ENCODE data around the gene DOP1A. TPM values are rescaled to one million over a fixed set of nuclear protein-coding genes. Genes with fewer than 3 reads are reported as not detected.

Gene DOP1A
- total and polyA plus RNA-seq, 12 donors, result 2.5 to 26.8 (median 20.8) TPM

- 95 to 96% methylated on average over 5 of the region's 5 CpGs for WGBS, 2 donors
- Histone ChIP-seq H3K27ac (no peak overlapping the region), H3K4me1 (no peaks in the 10 kb centered on the region), H3K4me3 (no peak overlapping the region), H3K9me3 (no peaks in the 10 kb centered on the region), H3K27me3 (no peaks in the 10 kb centered on the region), H3K36me3 (peaks cover 0 to 100% (median 50%) of the 10 kb centered on the region in 9 donors)
- no peak for TF ChIP-seq CTCF (IDR thresholded peaks at IDR 0.05)
- ATAC-seq (no peak), DNase-seq (no peak)
- intact Hi-C loops (cut with DNase I), result no loop called here
These were observed 70.7 kb downstream of the DOP1A start for GRCh38 chr6:83138118-83138722.

DNA sequence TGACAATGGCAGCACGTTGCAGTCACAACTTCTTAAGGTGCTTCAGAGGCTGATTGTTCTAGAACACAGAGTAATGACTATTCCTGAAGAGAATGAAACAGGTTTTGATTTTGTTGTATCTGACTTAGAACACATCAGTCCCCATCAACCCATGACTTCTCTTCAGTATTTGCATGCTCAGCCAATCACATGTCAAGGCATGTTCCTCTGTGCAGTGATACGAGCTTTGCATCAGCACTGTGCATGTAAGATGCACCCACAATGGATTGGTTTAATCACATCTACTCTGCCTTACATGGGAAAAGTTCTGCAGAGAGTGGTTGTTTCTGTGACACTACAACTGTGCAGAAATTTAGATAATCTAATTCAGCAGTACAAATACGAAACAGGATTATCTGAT lies 71.3 kb downstream of the DOP1A start:
- Histone ChIP-seq H3K36me3 (peaks cover 0 to 100% (median 55%) of the 10 kb centered on the region in 9 donors), H3K27ac (no peak overlapping the region), H3K9me3 (no peaks in the 10 kb centered on the region), H3K4me1 (no peaks in the 10 kb centered on the region), H3K4me3 (no peak overlapping the region), H3K27me3 (no peaks in the 10 kb centered on the region)
- ATAC-seq, result no peak
- no peak for TF ChIP-seq CTCF (IDR thresholded peaks at IDR 0.05)
- intact Hi-C loops (cut with DNase I), result no loop called here
- WGBS, 2 donors, result 85% methylated on average over 3 of the region's 3 CpGs
- no peak for DNase-seq

DNA sequence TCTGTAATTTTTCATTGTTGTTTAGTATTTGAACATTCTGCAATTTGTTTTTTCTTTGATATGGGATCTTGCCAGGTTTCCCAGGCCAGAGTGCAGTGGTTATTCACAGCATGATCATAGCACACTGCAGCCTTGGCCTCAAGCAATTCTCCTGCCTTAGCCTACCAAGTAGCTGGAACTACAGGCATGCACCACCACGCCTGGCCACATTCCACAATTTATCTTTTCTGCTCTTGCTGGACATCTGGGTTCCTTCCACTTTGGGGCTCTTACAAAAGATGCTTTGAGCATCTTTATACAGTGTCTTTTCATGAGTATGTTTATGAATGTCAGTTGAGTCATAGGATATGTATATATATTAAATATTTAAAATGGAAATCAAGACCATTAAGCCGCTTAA lies 83.6 kb downstream of the DOP1A start:
- TF ChIP-seq CTCF (IDR thresholded peaks at IDR 0.05), result no peak
- intact Hi-C loops (cut with DNase I), result loop anchor here in 2 of 10 donors (10.0 kb wide), 2 partner anchors 936 to 946 kb away; no protein-coding TSS in a partner anchor
- DNase-seq (no peak), ATAC-seq (no peak)
- WGBS, 2 donors, result 92 to 94% methylated on average over 2 of the region's 2 CpGs
- Histone ChIP-seq H3K9me3 (no peaks in the 10 kb centered on the region), H3K4me3 (no peak overlapping the region), H3K27ac (no peak overlapping the region), H3K4me1 (peaks cover 0 to 10% (median 0%) of the 10 kb centered on the region in 9 donors), H3K36me3 (peaks cover 0 to 100% (median 38%) of the 10 kb centered on the region in 9 donors), H3K27me3 (no peaks in the 10 kb centered on the region)

DNA sequence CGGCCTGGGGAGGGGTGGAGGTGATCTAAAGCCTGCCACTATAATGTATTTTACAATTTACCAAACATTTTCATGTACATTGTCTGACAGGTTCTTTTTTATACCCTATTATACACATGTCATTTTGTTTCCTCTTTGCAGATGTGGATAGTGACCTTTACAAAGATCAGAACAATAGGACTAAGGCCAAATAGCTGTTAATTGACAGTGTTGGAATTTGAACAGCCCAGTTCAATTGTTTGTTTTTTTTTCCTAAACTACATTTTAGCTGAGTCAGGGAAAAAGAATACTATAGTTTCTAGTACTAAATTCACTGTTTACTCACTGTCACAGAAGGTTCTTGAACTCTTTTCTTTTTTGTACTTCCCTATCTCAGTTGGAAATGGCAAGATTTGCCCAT lies 85.4 kb downstream of the DOP1A start:
- 91 to 96% methylated on average over 1 of the region's 1 CpG for WGBS, 2 donors
- Histone ChIP-seq H3K4me3 (no peak overlapping the region), H3K27me3 (no peaks in the 10 kb centered on the region), H3K36me3 (peaks cover 0 to 100% (median 29%) of the 10 kb centered on the region in 9 donors), H3K9me3 (no peaks in the 10 kb centered on the region), H3K27ac (no peak overlapping the region), H3K4me1 (peaks cover 0 to 14% (median 0%) of the 10 kb centered on the region in 9 donors)
- DNase-seq, result no peak
- no peak for ATAC-seq
- TF ChIP-seq CTCF (IDR thresholded peaks at IDR 0.05), result no peak
- intact Hi-C loops (cut with DNase I), result loop anchor here in 2 of 10 donors (10.0 kb wide), 2 partner anchors 938 to 948 kb away; no protein-coding TSS in a partner anchor
